Right lobe of liver (tissue), 4 donors: Measurements from ENCODE around the gene FAM171A2.

ENCODE experiments used
- CTCF ChIP-seq, 4 donors: fragments of 200-600 bp in 3 of 4; fragments of 450-650 bp in 1 of 4; IDR thresholded peaks; one replicate each; pipeline versions ENCODE4 v1.5.1 to v1.8.0; 2016 to 2022; ENCODE audit warnings: antibody characterized with exemption in 4 of 4, mild to moderate bottlenecking in 2 of 4
- POLR2A ChIP-seq: fragments of 450-650 bp; IDR thresholded peaks from one replicate; pipeline ENCODE4 v1.6.1; 2017; ENCODE audit warnings: antibody characterized with exemption, mild to moderate bottlenecking
- donor health status: DM: no; HTN: no; CAD: no.
- donor health status: DM: no; HTN: no; CAD: no.
- donor health status: DM: no; HTN: yes; CAD: no.

- no peak for TF ChIP-seq CTCF (IDR thresholded peaks at IDR 0.05)
- no peak for TF ChIP-seq POLR2A
Measured at GRCh38 chr17:44335968-44336367, 27.7 kb downstream of the FAM171A2 start.
